H1 (cell line): Measurements from ENCODE around the gene PKD1. TPM values are rescaled to one million over a fixed set of nuclear protein-coding genes. Genes with fewer than 3 reads are reported as not detected.

Experiments
- BCL11A ChIP-seq, 2 experiments: IDR thresholded peaks; one replicate each; pipeline ENCODE4 v1.6.1; 2011; ENCODE audit warnings: low read depth in 2 of 2, low read length in 2 of 2, mild to moderate bottlenecking in 2 of 2
- CBX8 ChIP-seq: fragments of 300-800, 300-1000 bp; sonication (generic); IDR thresholded peaks from 2 replicates; pipeline ENCODE4 v1.7.1; 2016; ENCODE audit warnings: low read depth, low read length, borderline replicate concordance
- CHD7 ChIP-seq: fragments of 300-600 bp; sonication (generic); IDR thresholded peaks from 2 replicates; pipeline ENCODE4 v1.7.1; 2012; ENCODE audit warnings: low read length, moderate library complexity, mild to moderate bottlenecking, inconsistent platforms; ENCODE audit not compliant: insufficient replicate concordance
- FOSL1 ChIP-seq: IDR thresholded peaks from 2 replicates; pipeline ENCODE4 v1.6.1; 2011; ENCODE audit warnings: mild to moderate bottlenecking, low read depth, low read length, moderate library complexity; ENCODE audit not compliant: insufficient read depth
- JUND ChIP-seq: IDR thresholded peaks from 2 replicates; pipeline ENCODE4 v1.6.1; 2011; ENCODE audit warnings: mild to moderate bottlenecking, improper control_type of control experiment, low read length
- KDM1A ChIP-seq: fragments of 200-600, 300-600 bp; sonication (generic); IDR thresholded peaks from 2 replicates; pipeline ENCODE4 v1.7.1; 2016; ENCODE audit warnings: mild to moderate bottlenecking, low read length, borderline replicate concordance
- KDM4A ChIP-seq: IDR thresholded peaks from one replicate; pipeline ENCODE4 v1.7.1; 2012; ENCODE audit warnings: low read depth, mild to moderate bottlenecking, moderate library complexity, low read length, inconsistent platforms; ENCODE audit not compliant: severe bottlenecking
- NRF1 ChIP-seq: IDR thresholded peaks from 2 replicates; pipeline ENCODE4 v1.6.1; 2011; ENCODE audit warnings: mild to moderate bottlenecking, low read depth, low read length, improper control_type of control experiment
- PHF8 ChIP-seq: fragments of 200-600 bp; sonication (generic); conservative IDR thresholded peaks from 2 replicates; pipeline ENCODE4 v1.7.1; 2012; ENCODE audit warnings: low read depth, mild to moderate bottlenecking, inconsistent platforms, low read length, moderate library complexity
- POU5F1 ChIP-seq: IDR thresholded peaks from 2 replicates; pipeline ENCODE4 v1.6.1; 2011; ENCODE audit warnings: low read depth, mild to moderate bottlenecking, low read length, moderate library complexity
- RBBP5 ChIP-seq: IDR thresholded peaks from 2 replicates; pipeline ENCODE4 v1.7.1; 2012; ENCODE audit warnings: low read depth, mild to moderate bottlenecking, inconsistent platforms, low read length, moderate library complexity, borderline replicate concordance
- polyA plus RNA-seq, 7 experiments: library from polyadenylated mRNA; depleted of rRNA in 3 of 7; stranded (reverse) in 5 of 7; unstranded in 2 of 7; fragments of >200 nt in 5 of 7; fragments of 200-250 nt in 2 of 7; gene quantifications; 1 replicate in 5 of 7; 2 replicates in 1 of 7; 4 replicates in 1 of 7; pipeline versions ENCODE4 v1.2.1 to v1.2.3, GENCODE V29; 2011 to 2013; ENCODE audit warnings: missing spikeins in 2 of 7, mixed read lengths in 2 of 7
- total RNA-seq: library from RNA; stranded (reverse); fragmentation: NEBNext Ultra II Directional; extraction: Animal tissue kit (Norgen Biotek cat#: 25700); gene quantifications from 2 replicates; pipeline ENCODE4 v1.2.1, GENCODE V29; 2021

The PKD1 gene
- total and polyA plus RNA-seq, 2 of the 8 experiments (the other 6 are each of a cell fraction or from before 2014, with no cell fraction given) = 40.6 to 52.7 TPM

GRCh38 chr16:2147378-2147777 lies 11.7 kb upstream of the PKD1 start (continued):
- no peak for TF ChIP-seq CHD7
- no peak for TF ChIP-seq KDM1A
- no peak for TF ChIP-seq NRF1
- TF ChIP-seq CBX8 = no peak
- no peak for TF ChIP-seq FOSL1
- no peak for TF ChIP-seq JUND
- no peak for TF ChIP-seq RBBP5
- TF ChIP-seq BCL11A (IDR thresholded peaks at IDR 0.05; ENCODE audit: low read depth in 2 of 2, low read length in 2 of 2) = no peak
- TF ChIP-seq PHF8 = no peak
- no peak for TF ChIP-seq KDM4A
- no peak for TF ChIP-seq POU5F1
